Neural cell (in vitro differentiated cells): ENCODE data around the gene CADM3. TPM values are rescaled to one million over a fixed set of nuclear protein-coding genes. Genes with fewer than 3 reads are reported as not detected.

ENCODE experiments used
- H2AFZ ChIP-seq: fragments of 200-600, 300-800 bp; sonication (generic), shearing (Covaris generic); 2 replicates; pipeline ENCODE4 v1.6.0; 2014; ENCODE audit warnings: low read depth, mild to moderate bottlenecking, antibody characterized with exemption, low read length, moderate library complexity
- H3F3A ChIP-seq: fragments of 200-600 bp; shearing (Covaris generic); 2 replicates; pipeline ENCODE4 v1.6.1; 2016; ENCODE audit warnings: mild to moderate bottlenecking, moderate library complexity, mixed read lengths, antibody characterized with exemption, low read length; ENCODE audit not compliant: insufficient read depth, poor library complexity, severe bottlenecking
- H3K27ac ChIP-seq: fragments of 200-600, 300-800 bp; sonication (generic), shearing (Covaris generic); 2 replicates; pipeline ENCODE4 v1.5.1; 2014; ENCODE audit warnings: mild to moderate bottlenecking, low read length, moderate library complexity
- H3K27me3 ChIP-seq: fragments of 300-800, 200-600 bp; sonication (generic), shearing (Covaris generic); 2 replicates; pipeline ENCODE4 v1.6.0; 2014; ENCODE audit warnings: mild to moderate bottlenecking, low read depth, low read length, moderate library complexity; ENCODE audit not compliant: insufficient read depth
- H3K36me3 ChIP-seq: fragments of 300-800, 200-600 bp; sonication (generic), shearing (Covaris generic); 2 replicates; pipeline ENCODE4 v1.5.1; 2014; ENCODE audit warnings: mild to moderate bottlenecking, antibody characterized with exemption, low read length, moderate library complexity; ENCODE audit not compliant: insufficient read depth
- H3K4me2 ChIP-seq: fragments of 300-800, 200-600 bp; sonication (generic), shearing (Covaris generic); 2 replicates; pipeline ENCODE4 v1.6.0; 2014; ENCODE audit warnings: mild to moderate bottlenecking, low read length
- H3K4me3 ChIP-seq: fragments of 300-800, 200-600 bp; sonication (generic), shearing (Covaris generic); 2 replicates; pipeline ENCODE4 v1.5.1; 2014; ENCODE audit warnings: mild to moderate bottlenecking, low read length, moderate library complexity
- H3K79me2 ChIP-seq: fragments of 200-600 bp; shearing (Covaris generic); replicated peaks from 2 replicates; pipeline ENCODE4 v1.6.0; 2014; ENCODE audit warnings: mild to moderate bottlenecking, low read length, moderate library complexity; ENCODE audit not compliant: insufficient read depth
- H3K9ac ChIP-seq: fragments of 300-800, 200-600 bp; sonication (generic), shearing (Covaris generic); 2 replicates; pipeline ENCODE4 v1.6.1; 2016; ENCODE audit warnings: mild to moderate bottlenecking, low read length, mixed read lengths
- H3K9me2 ChIP-seq: fragments of 200-600 bp; shearing (Covaris generic); 2 replicates; pipeline ENCODE4 v1.6.1; 2016; ENCODE audit warnings: mild to moderate bottlenecking, low read length, mixed read lengths; ENCODE audit not compliant: insufficient read depth
- H3K9me3 ChIP-seq: fragments of 200-600, 300-800 bp; sonication (generic), shearing (Covaris generic); 2 replicates; pipeline ENCODE4 v1.6.1; 2016; ENCODE audit warnings: mild to moderate bottlenecking, mixed run types, low read length, moderate library complexity, mixed read lengths
- H4K20me1 ChIP-seq: fragments of 200-600 bp; shearing (Covaris generic); 2 replicates; pipeline ENCODE4 v1.6.1; 2016; ENCODE audit warnings: mild to moderate bottlenecking, mixed run types; ENCODE audit not compliant: insufficient read depth
- CTCF ChIP-seq: fragments of 450-650 bp; IDR thresholded peaks from 2 replicates; pipeline ENCODE4 v1.5.1; 2014; ENCODE audit warnings: antibody characterized with exemption, mild to moderate bottlenecking, moderate library complexity; ENCODE audit not compliant: poor library complexity, severe bottlenecking
- EP300 ChIP-seq: fragments of 450-650 bp; conservative IDR thresholded peaks from 2 replicates; pipeline ENCODE4 v1.6.1; 2014; ENCODE audit warnings: antibody characterized with exemption, mild to moderate bottlenecking, moderate library complexity; ENCODE audit not compliant: poor library complexity, severe bottlenecking
- EZH2 ChIP-seq: fragments of 200-600, 300-800 bp; shearing (Covaris generic), sonication (generic); IDR thresholded peaks from 2 replicates; pipeline ENCODE4 v1.6.1; 2014; ENCODE audit warnings: antibody characterized with exemption, low read length, borderline replicate concordance, mild to moderate bottlenecking; ENCODE audit not compliant: insufficient read depth, poor library complexity, severe bottlenecking
- MXI1 ChIP-seq: fragments of 450-650 bp; conservative IDR thresholded peaks from 2 replicates; pipeline ENCODE4 v1.6.1; 2014; ENCODE audit warnings: antibody characterized with exemption, mild to moderate bottlenecking; ENCODE audit not compliant: poor library complexity, severe bottlenecking
- POLR2AphosphoS5 ChIP-seq: IDR thresholded peaks from 2 replicates; pipeline ENCODE4 v1.6.1; 2012
- RAD21 ChIP-seq: fragments of 450-650 bp; conservative IDR thresholded peaks from 2 replicates; pipeline ENCODE4 v1.6.1; 2014; ENCODE audit warnings: antibody characterized with exemption, mild to moderate bottlenecking, moderate library complexity
- REST ChIP-seq: IDR thresholded peaks from 2 replicates; pipeline ENCODE4 v1.6.1; 2012; ENCODE audit warnings: borderline replicate concordance
- SMC3 ChIP-seq: fragments of 450-650 bp; conservative IDR thresholded peaks from 2 replicates; pipeline ENCODE4 v1.6.1; 2014; ENCODE audit warnings: antibody characterized with exemption, mild to moderate bottlenecking, moderate library complexity; ENCODE audit not compliant: poor library complexity
- TAF1 ChIP-seq: IDR thresholded peaks from 2 replicates; pipeline ENCODE4 v1.6.1; 2012; ENCODE audit warnings: low read depth
- polyA plus RNA-seq: library from polyadenylated mRNA; depleted of rRNA; stranded (reverse); fragments of >200 nt; gene quantifications from 2 replicates; pipeline ENCODE4 v1.2.3, GENCODE V29; 2014

Gene CADM3
- polyA plus RNA-seq, 1 donor from 2014 or later = 81.7 TPM

GRCh38 chr1:159211331-159212136, 40.1 kb downstream of the CADM3 start:
- Histone ChIP-seq H3K79me2 (no peaks in the 10 kb centered on the region), H3F3A (no peaks in the 10 kb centered on the region), H3K9ac (no peak overlapping the region), H3K4me2 (no peak overlapping the region), H3K27ac (no peak overlapping the region), H2AFZ (no peak overlapping the region), H3K36me3 (no peaks in the 10 kb centered on the region), H4K20me1 (no peaks in the 10 kb centered on the region), H3K27me3 (no peaks in the 10 kb centered on the region), H3K9me2 (no peaks in the 10 kb centered on the region), H3K9me3 (no peaks in the 10 kb centered on the region), H3K4me3 (no peak overlapping the region)
- TF ChIP-seq MXI1 (no peak), SMC3 (peak; percentile 93), EP300 (no peak), RAD21 (peak; percentile 90), CTCF (peak; percentile 91), TAF1 (no peak)

DNA sequence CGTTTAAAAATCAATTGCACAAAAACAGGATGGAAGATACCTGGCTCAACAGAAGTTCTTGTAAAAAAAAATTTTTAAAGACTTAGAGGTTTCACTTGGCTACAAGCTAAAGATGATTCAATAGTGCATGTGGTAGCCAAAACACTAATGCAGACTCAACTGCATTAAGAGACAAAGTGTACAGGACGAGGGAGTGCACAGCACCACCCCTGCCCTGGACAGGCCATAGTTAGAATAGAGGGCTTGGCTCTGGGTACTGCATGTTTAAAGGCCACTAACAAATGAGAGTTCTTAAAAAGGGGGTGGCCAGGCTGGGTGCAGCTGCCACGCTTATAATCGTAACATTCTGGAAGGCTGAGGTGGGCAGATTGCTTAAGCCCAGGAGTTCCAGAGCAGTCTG, 41.2 kb downstream of the CADM3 start:
- no peaks in the 10 kb centered on the region for H3K9me3 ChIP-seq
- no peak overlapping the region for H3K4me3 ChIP-seq
- no peak overlapping the region for H3K27ac ChIP-seq
- no peaks in the 10 kb centered on the region for H4K20me1 ChIP-seq
- H3K4me2 ChIP-seq = no peak overlapping the region
- no peak for TF ChIP-seq MXI1
- no peak for TF ChIP-seq REST
- TF ChIP-seq POLR2AphosphoS5 = no peak
- TF ChIP-seq SMC3 = no peak
- TF ChIP-seq EP300 = no peak
- no peak for TF ChIP-seq TAF1
- no peak for TF ChIP-seq CTCF
- TF ChIP-seq EZH2 = no peak
- TF ChIP-seq RAD21 = no peak
- H2AFZ ChIP-seq = no peak overlapping the region
- H3K36me3 ChIP-seq = no peaks in the 10 kb centered on the region
- H3K79me2 ChIP-seq = no peaks in the 10 kb centered on the region
- H3K9me2 ChIP-seq = no peaks in the 10 kb centered on the region
- no peaks in the 10 kb centered on the region for H3K27me3 ChIP-seq
- H3F3A ChIP-seq = no peaks in the 10 kb centered on the region
- no peak overlapping the region for H3K9ac ChIP-seq
